ENCODE data around the gene NPIPB9. TPM values are rescaled to one million over a fixed set of nuclear protein-coding genes. Genes with fewer than 3 reads are reported as not detected.
A peak's percentile ranks its signal among the peaks of the same experiment; 100 is the strongest.
"Not testable (repeated sequence)": the region's sequence is repeated elsewhere in the genome, so short reads cannot be mapped to it uniquely, and the experiment has no call there.

NPIPB9 gene
- total RNA-seq, 1 experiment from 2014 or later = 0.45 TPM

- H3K4me1 Mint-ChIP-seq (ENCODE audit: low read depth, unreplicated experiment); H3K27ac Mint-ChIP-seq (ENCODE audit: unreplicated experiment); POLR2A ChIA-PET: not testable (repeated sequence)
These were observed 11.8 kb upstream of the NPIPB9 start for GRCh38 chr16:28739787-28740186.

GRCh38 chr16:28740631-28741030 is 11.0 kb upstream of the NPIPB9 start:
- H3K27me3 ChIP-seq (replicated peaks; ENCODE audit: control insufficient read depth, insufficient read depth, low read length); H3K4me1 Mint-ChIP-seq (ENCODE audit: low read depth, unreplicated experiment); H3K4me3 ChIP-seq (ENCODE audit: low read depth, low read length); H3K9me3 Mint-ChIP-seq (ENCODE audit: unreplicated experiment); H3K4me3 Mint-ChIP-seq (ENCODE audit: unreplicated experiment); H3K27ac Mint-ChIP-seq (ENCODE audit: unreplicated experiment); BruUV-seq (replicated peaks); H3K36me3 ChIP-seq (ENCODE audit: control insufficient read depth, insufficient read depth, low read length); CTCF ChIA-PET; H3K9me3 ChIP-seq; POLR2A ChIA-PET; H3K36me3 Mint-ChIP-seq (ENCODE audit: insufficient read depth, unreplicated experiment); intact Hi-C loops (cut with micrococcal nuclease; ENCODE audit: unreplicated experiment); DNase-seq; H3K4me1 ChIP-seq; H3K27me3 Mint-ChIP-seq (ENCODE audit: insufficient read depth, unreplicated experiment): not testable (repeated sequence)

More at GRCh38 chr16:28739787-28740186, 11.8 kb upstream of the NPIPB9 start:
- H3K36me3 ChIP-seq (ENCODE audit: control insufficient read depth, insufficient read depth, low read length); H3K9me3 Mint-ChIP-seq (ENCODE audit: unreplicated experiment); H3K4me3 ChIP-seq (ENCODE audit: low read depth, low read length); H3K36me3 Mint-ChIP-seq (ENCODE audit: insufficient read depth, unreplicated experiment); BruUV-seq (replicated peaks); H3K4me1 ChIP-seq; H3K4me3 Mint-ChIP-seq (ENCODE audit: unreplicated experiment); H3K27me3 ChIP-seq (replicated peaks; ENCODE audit: control insufficient read depth, insufficient read depth, low read length); DNase-seq; intact Hi-C loops (cut with micrococcal nuclease; ENCODE audit: unreplicated experiment); H3K9me3 ChIP-seq; H3K27me3 Mint-ChIP-seq (ENCODE audit: insufficient read depth, unreplicated experiment); CTCF ChIA-PET: not testable (repeated sequence)

- H3K36me3 Mint-ChIP-seq (ENCODE audit: insufficient read depth, unreplicated experiment); H3K36me3 ChIP-seq (ENCODE audit: control insufficient read depth, insufficient read depth, low read length); H3K4me3 ChIP-seq (ENCODE audit: low read depth, low read length); H3K4me1 ChIP-seq; H3K4me3 Mint-ChIP-seq (ENCODE audit: unreplicated experiment); H3K27me3 ChIP-seq (replicated peaks; ENCODE audit: control insufficient read depth, insufficient read depth, low read length); H3K4me1 Mint-ChIP-seq (ENCODE audit: low read depth, unreplicated experiment); POLR2A ChIA-PET; BruUV-seq (replicated peaks); H3K9me3 Mint-ChIP-seq (ENCODE audit: unreplicated experiment); CTCF ChIA-PET; H3K27me3 Mint-ChIP-seq (ENCODE audit: insufficient read depth, unreplicated experiment); DNase-seq; H3K27ac Mint-ChIP-seq (ENCODE audit: unreplicated experiment); intact Hi-C loops (cut with micrococcal nuclease; ENCODE audit: unreplicated experiment); H3K9me3 ChIP-seq: not testable (repeated sequence)
These were observed 10.3 kb upstream of the NPIPB9 start for GRCh38 chr16:28741295-28741694.

- H3K36me3 ChIP-seq (ENCODE audit: control insufficient read depth, insufficient read depth, low read length); H3K36me3 Mint-ChIP-seq (ENCODE audit: insufficient read depth, unreplicated experiment); H3K9me3 Mint-ChIP-seq (ENCODE audit: unreplicated experiment); BruUV-seq (replicated peaks); POLR2A ChIA-PET; CTCF ChIA-PET; H3K4me1 Mint-ChIP-seq (ENCODE audit: low read depth, unreplicated experiment); intact Hi-C loops (cut with micrococcal nuclease; ENCODE audit: unreplicated experiment); H3K27ac Mint-ChIP-seq (ENCODE audit: unreplicated experiment); H3K27me3 Mint-ChIP-seq (ENCODE audit: insufficient read depth, unreplicated experiment); H3K9me3 ChIP-seq; H3K4me3 Mint-ChIP-seq (ENCODE audit: unreplicated experiment); DNase-seq; H3K4me3 ChIP-seq (ENCODE audit: low read depth, low read length); H3K27me3 ChIP-seq (replicated peaks; ENCODE audit: control insufficient read depth, insufficient read depth, low read length); H3K4me1 ChIP-seq: not testable (repeated sequence)
These were observed 4.8 kb upstream of the NPIPB9 start for GRCh38 chr16:28746618-28747350.

- H3K4me3 ChIP-seq (ENCODE audit: low read depth, low read length); H3K9me3 ChIP-seq; H3K4me1 ChIP-seq; H3K4me1 Mint-ChIP-seq (ENCODE audit: low read depth, unreplicated experiment); H3K27me3 ChIP-seq (replicated peaks; ENCODE audit: control insufficient read depth, insufficient read depth, low read length); H3K4me3 Mint-ChIP-seq (ENCODE audit: unreplicated experiment); H3K27me3 Mint-ChIP-seq (ENCODE audit: insufficient read depth, unreplicated experiment); CTCF ChIA-PET; H3K9me3 Mint-ChIP-seq (ENCODE audit: unreplicated experiment); H3K27ac Mint-ChIP-seq (ENCODE audit: unreplicated experiment); H3K36me3 Mint-ChIP-seq (ENCODE audit: insufficient read depth, unreplicated experiment); BruUV-seq (replicated peaks); intact Hi-C loops (cut with micrococcal nuclease; ENCODE audit: unreplicated experiment); POLR2A ChIA-PET; H3K36me3 ChIP-seq (ENCODE audit: control insufficient read depth, insufficient read depth, low read length); DNase-seq: not testable (repeated sequence)
These were observed 1.6 kb upstream of the NPIPB9 start for GRCh38 chr16:28749997-28750465.

- H3K4me3 ChIP-seq (ENCODE audit: low read depth, low read length); H3K4me3 Mint-ChIP-seq (ENCODE audit: unreplicated experiment); POLR2A ChIA-PET; H3K9me3 ChIP-seq; H3K27me3 ChIP-seq (replicated peaks; ENCODE audit: control insufficient read depth, insufficient read depth, low read length); H3K4me1 Mint-ChIP-seq (ENCODE audit: low read depth, unreplicated experiment); CTCF ChIA-PET; H3K9me3 Mint-ChIP-seq (ENCODE audit: unreplicated experiment); intact Hi-C loops (cut with micrococcal nuclease; ENCODE audit: unreplicated experiment); H3K27ac Mint-ChIP-seq (ENCODE audit: unreplicated experiment); DNase-seq; H3K27me3 Mint-ChIP-seq (ENCODE audit: insufficient read depth, unreplicated experiment); H3K36me3 ChIP-seq (ENCODE audit: control insufficient read depth, insufficient read depth, low read length); H3K4me1 ChIP-seq; H3K36me3 Mint-ChIP-seq (ENCODE audit: insufficient read depth, unreplicated experiment): not testable (repeated sequence)
- BruUV-seq (replicated peaks) = TSS peak; percentile 92
These were observed 1.0 kb upstream of the NPIPB9 start for GRCh38 chr16:28750469-28751067.

GRCh38 chr16:28781697-28782096 is 30.1 kb downstream of the NPIPB9 start:
- H3K4me3 ChIP-seq (ENCODE audit: low read depth, low read length); CTCF ChIA-PET; H3K27me3 Mint-ChIP-seq (ENCODE audit: insufficient read depth, unreplicated experiment); H3K27ac Mint-ChIP-seq (ENCODE audit: unreplicated experiment); BruUV-seq (replicated peaks); H3K9me3 Mint-ChIP-seq (ENCODE audit: unreplicated experiment); H3K27me3 ChIP-seq (replicated peaks; ENCODE audit: control insufficient read depth, insufficient read depth, low read length); POLR2A ChIA-PET; H3K36me3 ChIP-seq (ENCODE audit: control insufficient read depth, insufficient read depth, low read length); H3K4me1 ChIP-seq; H3K36me3 Mint-ChIP-seq (ENCODE audit: insufficient read depth, unreplicated experiment); DNase-seq; H3K4me1 Mint-ChIP-seq (ENCODE audit: low read depth, unreplicated experiment); H3K4me3 Mint-ChIP-seq (ENCODE audit: unreplicated experiment); intact Hi-C loops (cut with micrococcal nuclease; ENCODE audit: unreplicated experiment); H3K9me3 ChIP-seq: not testable (repeated sequence)

Data from Caco-2 (cell line).